ENCODE results near the gene SLC25A25.

Gene SLC25A25

DNA sequence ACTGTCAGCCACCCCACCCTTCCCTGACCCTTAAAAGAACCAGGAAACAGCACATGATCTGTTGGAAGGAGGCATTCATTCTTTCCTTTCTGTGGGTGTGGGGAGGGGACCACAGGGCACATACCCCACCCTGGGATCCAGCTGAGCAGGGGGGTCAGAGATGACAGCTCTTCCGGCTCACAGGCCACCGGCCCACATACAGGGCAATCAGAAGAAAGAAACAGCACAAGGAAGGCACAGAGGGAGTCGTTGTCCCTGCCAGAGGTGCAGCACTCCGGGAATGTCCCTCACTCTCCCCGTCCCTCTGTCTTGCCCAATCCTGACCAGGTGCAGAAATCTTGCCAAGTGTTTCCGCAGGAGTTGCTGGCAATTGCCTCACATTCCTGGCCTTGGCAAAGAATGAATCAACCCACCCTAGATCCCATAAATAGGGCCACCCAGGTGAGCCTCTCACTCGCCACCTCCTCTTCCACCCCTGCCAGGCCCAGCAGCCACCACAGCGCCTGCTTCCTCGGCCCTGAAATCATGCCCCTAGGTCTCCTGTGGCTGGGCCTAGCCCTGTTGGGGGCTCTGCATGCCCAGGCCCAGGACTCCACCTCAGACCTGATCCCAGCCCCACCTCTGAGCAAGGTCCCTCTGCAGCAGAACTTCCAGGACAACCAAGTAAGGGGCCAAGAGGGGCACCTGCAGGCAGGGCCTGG is 81.1 kb downstream of the SLC25A25 start, which contains the start of gene LCN2:
Gene LCN2, plus strand, starts transcription at position 453 of the 701 bp plus-strand sequence. Its CDS starts 73 bp downstream, at position 526.
- DNase-seq, result no peak

DNA sequence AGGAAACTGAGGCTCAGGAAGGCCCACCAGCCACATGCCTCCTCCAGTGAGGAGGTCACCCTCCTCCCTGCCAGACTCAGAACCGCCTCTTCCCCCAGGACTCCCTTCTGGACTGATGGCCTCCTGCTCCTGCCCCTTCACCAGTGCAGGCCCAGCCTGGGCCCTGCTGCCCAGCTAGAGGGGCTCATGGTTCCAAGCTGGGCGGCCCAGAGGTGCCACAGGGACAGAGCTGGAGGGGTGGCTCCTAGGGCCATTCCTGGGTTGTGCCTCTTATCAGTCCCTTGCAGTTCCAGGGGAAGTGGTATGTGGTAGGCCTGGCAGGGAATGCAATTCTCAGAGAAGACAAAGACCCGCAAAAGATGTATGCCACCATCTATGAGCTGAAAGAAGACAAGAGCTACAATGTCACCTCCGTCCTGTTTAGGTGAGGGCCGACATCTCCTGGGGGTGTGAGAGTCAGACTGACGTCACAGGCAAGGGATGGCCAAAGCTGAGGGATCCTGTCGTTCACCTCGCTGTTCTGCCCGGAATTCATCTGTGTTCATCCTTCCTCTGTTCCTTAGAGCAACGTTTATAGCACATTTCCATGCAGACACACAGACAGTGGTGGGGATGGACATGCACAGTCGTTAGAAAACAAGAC is 82.0 kb downstream of the SLC25A25 start:
- DNase-seq, result no peak

DNA sequence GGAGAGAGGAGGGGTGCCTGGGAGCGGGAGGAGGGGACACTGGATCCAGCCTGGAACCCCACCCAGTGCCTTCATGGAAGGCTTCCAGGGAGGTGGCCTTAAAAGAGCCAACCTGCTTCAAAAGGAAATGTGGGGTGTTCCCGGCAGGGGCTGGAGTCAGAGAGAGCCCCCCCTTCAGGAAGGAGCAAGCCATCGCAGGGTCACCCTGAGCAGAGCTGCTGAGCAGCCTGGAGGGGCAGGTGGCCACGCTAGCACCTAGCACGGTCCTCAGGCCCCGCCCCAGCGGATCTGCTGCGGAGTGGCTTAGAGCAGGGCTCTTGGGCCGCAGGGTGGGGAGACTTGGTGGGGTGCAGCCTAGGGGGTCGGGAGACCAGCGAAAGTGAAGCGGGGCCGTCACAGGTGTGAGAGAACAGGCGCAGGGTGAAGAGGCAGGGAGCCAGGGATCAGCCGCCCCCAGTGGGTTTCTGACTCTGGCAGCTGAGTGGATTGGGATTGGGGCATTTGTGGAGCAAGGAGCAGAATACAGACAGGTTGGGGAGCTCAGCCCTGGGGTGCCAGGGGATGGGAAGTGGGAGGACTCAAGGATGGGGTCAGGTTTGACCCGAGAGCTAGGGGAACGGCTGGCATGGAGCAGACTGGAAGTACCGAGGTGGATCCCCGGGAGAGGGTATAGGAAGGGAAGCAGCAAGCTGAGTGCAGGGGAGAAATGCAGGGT is 82.7 kb downstream of the SLC25A25 start:
- no peak for DNase-seq

DNA sequence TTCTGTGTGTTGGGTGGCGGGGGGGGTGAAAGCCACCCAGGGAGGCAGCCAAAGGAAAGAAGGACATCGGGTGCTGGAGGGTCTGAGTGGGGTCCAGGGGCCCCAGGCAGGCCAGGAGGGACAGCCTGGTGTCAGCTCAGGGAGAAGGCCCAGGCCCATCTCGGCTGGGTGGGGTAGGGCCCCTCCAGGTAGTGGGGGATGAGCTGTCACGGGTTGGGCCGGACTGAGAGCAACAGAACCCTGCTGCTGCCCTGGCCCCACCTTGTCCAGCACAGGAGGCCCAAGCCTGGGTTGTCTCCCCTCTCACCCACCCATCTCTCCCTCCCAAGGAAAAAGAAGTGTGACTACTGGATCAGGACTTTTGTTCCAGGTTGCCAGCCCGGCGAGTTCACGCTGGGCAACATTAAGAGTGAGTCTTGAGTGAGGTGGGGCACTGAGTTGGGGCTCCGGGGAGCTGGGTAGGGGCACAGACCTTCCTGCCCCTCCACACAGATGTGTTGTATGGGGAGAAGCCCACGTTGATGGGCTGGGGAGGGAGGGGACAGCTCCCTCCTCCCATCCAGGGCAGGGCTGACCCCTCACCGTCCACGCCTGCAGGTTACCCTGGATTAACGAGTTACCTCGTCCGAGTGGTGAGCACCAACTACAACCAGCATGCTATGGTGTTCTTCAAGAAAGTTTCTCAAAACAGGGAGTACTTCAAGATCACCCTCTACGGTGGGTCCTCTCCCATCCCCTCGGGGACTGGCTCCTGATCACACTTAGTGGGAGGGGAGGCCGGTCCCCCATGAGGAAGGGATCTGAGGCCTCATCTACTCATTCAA is 83.5 kb downstream of the SLC25A25 start:
- no peak for DNase-seq

DNA sequence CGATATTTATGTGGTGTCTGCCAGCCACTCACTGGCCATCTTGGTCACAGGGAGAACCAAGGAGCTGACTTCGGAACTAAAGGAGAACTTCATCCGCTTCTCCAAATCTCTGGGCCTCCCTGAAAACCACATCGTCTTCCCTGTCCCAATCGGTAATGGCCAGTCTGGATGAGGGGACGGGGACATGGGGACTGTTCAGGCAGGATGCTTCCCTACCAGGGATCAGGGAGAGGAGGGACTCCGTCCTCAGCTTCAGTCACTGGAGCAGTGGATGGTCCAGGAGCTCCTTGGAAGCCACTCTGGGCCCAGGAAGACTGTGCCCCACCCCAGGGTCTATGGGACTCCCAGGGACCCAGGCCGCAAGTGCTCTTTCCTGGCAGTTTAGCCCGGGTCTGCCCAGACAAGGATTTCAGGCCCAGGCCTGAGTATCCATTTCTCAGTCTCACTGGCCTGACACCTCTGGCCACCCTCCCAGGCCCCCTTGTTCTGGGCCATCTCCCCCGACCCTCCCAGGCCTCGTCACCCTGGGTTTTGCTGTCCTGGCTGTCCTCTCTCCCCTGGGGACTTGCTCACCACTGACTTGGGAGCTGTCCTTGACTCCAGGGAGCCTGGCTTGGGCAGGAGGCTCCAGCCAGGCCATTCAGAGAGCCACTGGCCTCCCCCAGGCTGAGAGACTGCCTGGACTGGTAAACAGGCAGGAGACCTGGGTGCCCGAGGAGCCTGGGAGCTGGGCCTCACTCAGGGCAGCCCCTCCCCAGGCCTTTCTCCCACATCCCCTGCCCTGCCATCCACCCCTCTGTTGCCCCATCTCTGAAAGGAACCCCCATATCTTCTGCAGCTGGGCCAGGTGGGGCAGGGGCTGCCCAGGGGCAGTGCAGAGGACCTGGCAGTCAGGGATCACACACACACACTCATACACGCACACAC is 84.4 kb downstream of the SLC25A25 start:
- no peak for DNase-seq

DNA sequence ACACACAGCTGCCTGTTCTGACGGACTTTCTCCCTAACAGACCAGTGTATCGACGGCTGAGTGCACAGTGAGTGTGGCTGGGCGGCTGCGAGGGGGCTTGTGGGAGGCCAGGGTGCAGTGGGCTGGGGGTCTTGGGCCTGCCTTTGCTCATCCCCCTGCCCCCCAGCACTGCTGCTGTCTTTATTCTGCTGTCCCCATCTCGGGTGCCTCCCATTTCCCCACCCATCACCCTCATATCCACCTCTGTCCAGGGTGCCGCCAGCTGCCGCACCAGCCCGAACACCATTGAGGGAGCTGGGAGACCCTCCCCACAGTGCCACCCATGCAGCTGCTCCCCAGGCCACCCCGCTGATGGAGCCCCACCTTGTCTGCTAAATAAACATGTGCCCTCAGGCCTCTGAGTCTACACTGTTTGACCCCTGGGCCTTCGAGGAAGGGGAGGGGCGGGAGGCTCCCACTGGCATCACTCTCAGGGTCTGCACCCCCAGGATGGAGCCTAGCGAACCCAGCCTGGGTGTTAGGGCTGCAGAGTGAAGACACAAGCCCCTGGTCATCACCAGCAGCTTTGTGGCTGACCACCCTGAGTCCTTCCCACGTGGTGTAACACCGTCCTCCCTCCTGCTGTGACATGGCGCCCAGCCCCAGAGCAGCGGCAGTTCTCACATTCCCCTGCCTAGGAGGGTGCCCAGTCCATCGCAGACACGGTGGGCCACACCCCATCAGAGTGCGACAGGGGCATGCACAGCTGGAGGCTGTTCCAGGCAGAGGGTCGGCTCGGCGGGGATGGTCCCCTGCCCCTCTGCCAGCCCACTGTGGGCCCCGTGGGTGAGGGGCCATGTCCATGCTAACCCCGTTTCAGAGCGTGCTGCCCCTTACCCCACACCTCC is 85.3 kb downstream of the SLC25A25 start:
- no peak for DNase-seq

DNA sequence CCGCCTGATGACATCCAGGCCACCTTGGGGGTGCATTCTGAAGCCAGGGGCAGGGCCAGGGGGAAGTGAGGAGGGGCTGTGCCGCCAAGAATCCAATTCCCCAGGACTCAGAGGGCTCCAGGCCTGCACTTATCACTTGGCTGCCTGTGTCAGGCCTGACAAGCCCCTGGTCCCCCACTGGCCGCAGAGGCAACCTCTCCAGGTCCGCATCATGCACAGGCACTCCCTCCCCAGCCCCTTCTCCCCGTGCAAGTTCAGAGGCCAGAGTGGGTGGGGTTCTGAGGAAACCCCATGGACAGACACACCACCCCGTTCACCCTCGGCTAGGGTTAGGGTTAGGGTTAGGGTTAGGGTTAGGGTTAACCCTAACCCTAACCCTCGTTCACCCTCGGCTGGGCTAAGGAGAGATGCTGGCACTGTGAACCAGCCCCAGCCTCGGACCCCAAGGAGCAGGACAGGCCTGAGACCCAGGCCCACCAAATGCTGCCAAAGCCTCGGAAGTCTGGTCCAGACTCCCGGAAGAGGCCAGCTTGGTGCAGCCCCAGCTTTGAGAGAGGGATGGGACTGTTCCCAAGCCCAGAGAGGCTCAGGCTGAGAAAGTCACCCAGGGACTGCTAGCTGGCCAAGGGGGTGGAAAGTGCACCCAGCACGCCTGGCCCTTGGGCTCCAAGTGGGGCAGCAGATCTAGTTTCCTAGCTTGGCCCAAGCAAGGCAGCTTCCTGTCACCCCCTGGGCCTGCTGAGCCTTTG is 86.1 kb downstream of the SLC25A25 start:
- DNase-seq, result no peak

DNA sequence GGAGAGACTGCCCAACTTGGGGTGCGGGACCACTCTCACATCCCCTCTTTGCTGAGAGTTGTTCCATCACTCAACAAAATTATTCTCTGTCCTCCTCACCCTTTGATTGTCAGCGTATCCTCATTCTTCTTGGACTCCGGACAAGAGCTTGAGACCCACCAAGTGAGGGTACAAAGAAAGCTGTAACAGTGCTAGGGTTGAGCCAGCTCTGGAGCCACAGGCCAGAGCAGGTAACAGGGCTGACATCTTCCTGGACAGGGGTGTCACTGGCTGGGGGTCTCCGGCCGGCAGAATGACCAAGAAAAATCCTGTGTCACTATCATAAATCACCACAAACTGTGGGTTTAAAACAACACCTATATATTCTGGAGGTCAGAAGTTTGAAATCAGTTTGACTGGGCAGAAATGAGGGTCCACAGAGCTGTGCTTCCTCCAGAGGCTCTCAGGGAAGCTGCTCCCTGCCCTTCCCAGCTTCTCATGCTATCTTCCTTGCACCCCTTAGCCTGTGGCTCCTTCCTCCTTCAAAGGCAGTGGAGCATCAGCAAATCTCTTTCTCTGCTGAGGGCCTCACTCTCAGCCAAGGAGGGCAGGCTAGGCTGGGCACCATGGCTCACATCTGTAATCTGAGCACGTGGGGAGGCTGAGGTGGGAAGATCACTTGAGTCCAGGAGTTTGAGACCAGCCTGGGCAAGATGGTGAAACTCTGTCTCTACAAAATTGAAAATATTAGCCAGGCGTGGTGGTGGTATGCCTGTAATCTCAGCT is 87.9 kb downstream of the SLC25A25 start:
- DNase-seq, result no peak
